GM21717 (cell line): ENCODE measurements around the gene AOAH.
"Not testable (repeated sequence)": the region's sequence is repeated elsewhere in the genome, so short reads cannot be mapped to it uniquely, and the experiment has no call there.

ENCODE experiments used
- ATAC-seq: cut with Tn5 transposase; IDR thresholded peaks from one replicate; pipeline ENCODE4 v1.9.1; 2021; ENCODE audit warnings: mild to moderate bottlenecking, moderate library complexity; ENCODE audit not compliant: unreplicated experiment

Gene AOAH

DNA sequence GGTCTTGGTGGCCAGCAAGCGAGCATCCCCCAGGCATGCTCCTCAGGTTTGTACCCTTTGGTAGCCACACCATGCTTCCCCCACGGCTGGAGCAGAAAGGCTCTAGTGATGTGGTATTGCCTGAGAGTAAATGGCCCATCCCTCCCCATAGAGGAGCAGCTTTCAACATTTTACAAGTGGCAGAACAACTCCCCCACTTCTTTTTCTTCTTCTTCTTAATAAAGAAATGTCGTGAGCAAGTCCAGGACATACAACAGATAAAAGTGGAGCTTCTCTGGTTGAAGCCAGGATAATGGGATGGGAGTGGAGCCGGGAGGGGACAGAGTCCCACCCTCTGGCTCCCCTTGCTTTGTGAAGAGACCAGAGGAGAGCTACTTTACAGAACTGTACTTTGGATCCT, 203.2 kb downstream of the AOAH start:
- no peak for ATAC-seq

DNA sequence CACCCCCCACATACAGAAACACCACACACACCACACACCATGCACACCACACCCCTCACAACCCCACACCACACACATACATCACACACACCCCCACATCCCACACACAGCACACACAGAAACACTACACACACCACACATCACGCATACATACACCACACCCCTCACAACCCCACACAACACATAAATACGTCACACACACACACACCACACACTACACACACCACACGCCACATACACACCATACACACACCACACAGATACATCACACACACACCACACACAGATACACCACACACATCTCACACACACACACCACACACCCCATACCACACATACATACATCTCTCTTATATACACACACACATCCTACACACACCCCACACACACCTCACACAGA, 208.4 kb downstream of the AOAH start:
- ATAC-seq: no peak

DNA sequence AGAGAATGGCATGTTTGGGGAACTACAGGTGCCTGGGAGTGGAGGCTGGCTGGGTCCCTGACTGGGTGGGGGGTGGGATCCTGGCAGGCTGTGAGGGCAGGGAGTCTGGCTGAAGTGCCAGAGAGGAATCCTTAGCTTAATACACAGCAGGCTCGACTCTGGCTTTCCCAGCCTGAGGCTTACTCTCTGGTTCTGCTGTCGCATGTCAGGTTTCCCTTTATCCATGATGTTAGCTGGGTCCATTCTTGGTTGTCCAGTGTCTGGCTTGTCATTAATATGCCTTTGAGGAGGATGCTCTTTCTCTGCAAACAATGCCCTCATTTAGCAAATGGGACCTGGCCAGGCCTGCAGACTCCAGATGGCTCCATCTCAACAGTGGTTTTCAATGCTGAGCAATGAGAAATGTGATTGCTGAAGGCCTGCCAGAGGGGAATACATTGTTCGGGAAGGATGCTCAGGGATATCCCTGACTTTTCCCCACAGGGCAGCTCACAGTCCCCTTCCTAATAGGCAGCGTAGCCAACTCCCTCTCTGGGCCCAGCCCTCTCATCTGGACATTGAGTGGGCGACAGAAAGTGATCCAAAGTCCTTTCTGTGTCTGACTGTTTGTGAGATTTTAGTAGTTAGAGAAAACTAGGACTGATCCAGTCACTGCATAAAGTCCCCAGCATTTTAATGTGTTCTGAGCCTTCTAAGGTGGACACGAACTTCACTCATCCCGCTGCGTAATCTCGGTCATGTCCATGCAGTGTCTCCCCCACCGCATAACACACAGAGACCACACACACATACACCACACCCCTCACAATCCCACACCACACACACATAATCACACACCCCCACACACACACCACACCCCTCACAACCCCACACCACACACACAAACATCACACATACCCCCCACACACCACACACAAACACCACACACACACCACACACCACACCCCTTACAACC, 209.7 kb downstream of the AOAH start:
- no peak for ATAC-seq

DNA sequence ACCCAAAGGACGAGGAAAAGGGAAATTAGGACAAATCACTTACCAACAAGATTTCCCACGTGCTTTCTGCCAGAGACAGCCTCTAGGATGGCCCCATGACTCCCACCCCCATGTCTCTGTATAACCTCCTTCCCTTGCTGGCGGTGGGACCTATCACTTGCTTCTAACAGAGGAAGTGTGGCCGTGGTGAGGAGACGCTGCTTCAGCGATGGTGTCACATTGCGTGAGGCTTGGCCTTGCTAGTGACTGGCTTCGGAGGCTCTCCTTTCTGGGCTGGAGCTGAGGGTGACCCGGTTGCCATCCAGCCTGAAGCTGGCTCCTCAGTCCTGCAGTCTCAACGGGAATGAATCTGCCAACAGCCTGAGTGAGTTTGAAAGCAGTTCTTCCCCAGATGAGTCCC, 210.9 kb downstream of the AOAH start:
- no peak for ATAC-seq

DNA sequence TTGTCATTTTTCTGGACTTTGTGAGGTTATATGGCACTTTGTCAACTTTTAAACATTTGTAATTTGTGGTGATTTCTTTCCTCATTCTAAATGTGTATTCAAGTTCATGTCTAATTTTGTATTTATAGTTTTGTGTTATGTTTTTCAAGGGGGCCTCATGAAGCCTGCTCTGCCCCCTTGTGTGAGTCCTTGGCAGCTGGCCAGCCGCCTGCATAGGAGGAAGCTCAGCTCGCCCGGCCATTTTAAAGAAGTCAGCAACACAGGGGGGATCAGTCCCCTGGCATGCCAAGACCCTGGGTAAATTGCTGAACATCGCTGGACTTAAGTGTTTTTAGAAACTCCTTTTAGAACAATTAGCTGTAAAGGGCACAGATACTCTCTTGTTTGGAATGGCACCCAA, 211.7 kb downstream of the AOAH start:
- ATAC-seq: no peak

DNA sequence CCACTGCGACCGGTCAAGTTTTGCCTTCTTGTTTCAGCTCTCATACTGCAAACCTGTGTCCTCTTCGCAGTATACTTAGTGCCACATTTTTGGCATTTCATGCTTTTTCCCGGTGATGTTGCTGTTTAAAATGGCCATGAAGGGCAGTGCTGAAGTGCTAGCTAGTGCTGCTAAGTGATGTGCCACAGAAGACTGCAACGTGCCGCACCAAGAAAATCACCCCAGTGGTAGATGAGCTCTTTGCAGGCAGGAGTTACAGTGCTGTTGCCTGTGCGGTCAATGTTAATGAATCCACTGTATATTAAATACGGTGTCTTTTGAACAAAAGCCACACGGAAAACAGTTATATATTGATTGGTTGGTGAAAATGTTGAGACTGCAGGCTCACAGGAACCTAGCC, 214.3 kb downstream of the AOAH start:
- ATAC-seq: no peak

DNA sequence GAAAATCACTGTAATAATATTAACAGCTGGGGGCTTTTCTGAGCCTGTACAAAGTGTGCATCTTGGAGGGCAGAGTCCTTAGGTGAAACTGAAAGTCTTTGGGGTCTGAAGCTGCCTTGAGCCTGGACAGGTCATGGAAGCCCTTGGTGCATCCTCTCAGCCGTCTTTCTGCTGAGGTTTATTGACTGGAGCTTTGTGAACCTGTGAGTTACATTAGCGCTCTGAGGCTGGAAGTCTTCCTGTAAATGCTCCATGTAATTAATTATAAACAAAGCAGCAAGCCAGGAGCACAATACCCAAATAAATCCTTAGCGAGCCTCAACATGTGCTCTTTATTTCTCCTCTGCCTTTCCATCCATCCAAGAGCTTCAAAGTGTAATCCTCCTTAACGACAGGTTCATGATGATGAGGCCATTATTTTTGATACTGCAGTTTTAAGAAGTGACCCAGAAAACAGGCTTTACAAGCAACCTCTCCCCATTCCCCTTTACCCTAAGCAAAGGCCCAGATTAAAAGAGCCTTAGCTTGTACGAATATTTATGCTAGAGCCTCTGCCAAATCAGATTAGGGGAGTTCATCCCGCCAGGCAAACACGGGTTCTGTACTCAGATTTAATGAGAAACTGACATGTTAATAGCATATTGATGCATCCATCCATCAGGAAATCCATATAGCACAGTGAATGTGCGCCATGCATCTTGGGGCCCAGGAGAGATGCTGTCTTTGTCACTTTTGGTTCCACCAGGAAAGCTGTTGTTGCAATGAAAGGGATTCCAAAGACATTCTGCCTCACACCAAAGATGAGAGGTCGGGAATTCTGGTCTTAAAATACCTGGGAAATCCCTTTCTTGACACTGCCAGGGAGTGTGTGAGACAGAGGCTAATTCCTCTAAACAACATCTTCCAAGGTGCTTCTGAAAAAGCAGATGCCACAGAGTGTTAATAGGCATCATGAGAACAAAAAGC, 216.5 kb downstream of the AOAH start:
- ATAC-seq: no peak

DNA sequence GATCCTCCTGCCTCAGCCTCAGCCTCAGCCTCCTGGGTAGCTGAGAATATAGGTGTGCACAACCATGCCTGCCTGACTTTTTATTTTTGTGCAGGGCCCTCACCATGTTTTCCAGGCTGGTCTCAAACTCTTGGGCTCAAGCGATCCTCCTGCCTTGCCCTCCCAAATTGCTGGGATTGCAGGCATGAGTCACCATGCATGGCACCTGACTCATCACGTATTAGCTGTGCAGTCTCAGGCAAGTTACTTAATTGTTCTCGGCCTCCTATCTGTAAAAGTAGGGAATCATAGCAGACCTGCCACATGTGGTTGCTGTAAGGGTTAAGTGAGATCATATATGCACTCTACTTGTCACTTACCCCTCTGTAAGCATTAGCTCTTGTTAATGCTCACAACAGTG, 217.5 kb downstream of the AOAH start:
- no peak for ATAC-seq

DNA sequence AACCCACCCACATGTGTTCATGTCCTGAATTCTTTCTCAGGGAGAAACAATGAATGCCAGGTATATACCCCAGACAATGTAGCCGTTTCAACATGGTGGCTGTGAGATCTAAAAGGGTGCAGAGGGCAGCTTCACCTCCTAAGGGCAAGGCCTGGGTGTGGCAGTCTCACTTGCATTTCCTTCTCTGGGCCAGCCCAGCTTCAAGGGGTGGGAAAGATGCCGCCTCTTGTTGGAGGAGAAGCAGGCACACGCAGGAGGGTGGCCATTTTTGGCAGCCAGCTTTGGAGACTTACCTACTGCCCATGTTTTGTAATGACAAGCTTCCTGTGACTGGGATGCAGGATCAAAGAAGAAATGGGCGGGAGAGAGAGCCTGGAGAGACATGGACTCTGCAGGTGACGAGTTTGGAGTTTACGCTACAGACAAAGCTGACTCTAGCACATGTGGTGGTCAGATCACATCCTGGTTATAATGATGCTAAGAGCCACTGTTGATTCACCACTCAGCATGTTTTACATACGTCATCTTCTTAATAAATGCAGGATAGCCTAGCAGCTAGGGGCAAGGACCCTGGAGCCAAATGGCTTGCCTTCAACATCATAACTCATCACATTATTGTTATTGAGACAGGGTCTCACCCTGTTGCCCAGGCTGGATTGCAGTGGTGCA, 218.0 kb downstream of the AOAH start:
- ATAC-seq: no peak

DNA sequence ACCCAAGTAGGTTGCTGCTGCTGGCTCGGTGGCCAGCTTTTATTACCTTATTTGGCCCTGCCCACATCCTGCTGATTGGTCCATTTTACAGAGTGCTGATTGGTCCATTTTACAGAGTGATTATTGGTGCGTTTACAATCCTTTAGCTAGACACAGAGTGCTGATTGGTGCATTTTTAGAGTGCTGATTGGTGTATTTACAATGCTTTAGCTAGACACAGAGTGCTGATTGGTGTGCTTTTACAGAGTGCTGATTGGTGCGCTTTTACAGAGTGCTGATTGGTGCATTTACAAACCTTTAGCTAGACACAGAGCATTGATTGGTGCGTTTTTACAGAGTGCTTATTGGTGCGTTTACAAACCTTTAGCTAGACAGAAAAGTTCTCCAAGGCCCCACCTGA, 219.7 kb downstream of the AOAH start:
- not testable (repeated sequence) for ATAC-seq

DNA sequence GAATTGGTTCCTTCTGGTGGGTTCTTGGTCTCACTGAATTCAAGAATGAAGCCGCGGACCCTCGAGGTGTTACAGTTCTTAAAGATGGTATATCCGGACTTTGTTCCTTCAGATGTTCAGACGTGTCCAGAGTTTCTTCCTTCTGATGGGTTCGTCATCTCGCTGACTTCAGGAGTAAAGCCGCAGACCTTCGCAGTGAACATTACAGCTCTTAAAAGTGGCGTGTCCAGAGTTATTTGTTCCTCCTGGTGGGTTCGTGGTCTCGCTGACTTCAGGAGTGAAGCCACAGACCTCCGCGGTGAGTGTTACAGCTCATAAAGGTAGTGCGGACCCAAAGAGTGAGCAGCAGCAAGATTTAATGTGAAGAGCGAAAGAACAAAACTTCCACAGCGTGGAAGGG, 220.1 kb downstream of the AOAH start:
- not testable (repeated sequence) for ATAC-seq

DNA sequence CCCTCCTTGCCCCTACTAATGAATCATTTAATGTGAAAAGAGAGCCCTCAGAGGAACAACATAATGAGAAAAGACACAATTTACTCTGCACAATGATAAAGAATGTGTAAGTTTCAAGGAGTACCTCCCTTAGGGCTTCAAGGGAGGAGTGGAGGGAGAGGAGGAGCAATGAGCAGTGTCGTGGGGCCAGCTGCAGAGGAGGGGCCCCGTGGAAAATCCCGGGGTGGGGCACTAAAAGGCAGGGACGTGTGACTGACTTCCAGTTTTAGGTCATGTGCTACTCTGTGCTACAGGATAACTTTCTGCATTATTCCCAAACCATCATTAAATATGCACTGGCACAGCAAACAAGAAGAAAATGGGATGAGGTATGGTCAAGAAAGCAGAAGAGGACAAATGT, 226.5 kb downstream of the AOAH start:
- no peak for ATAC-seq

DNA sequence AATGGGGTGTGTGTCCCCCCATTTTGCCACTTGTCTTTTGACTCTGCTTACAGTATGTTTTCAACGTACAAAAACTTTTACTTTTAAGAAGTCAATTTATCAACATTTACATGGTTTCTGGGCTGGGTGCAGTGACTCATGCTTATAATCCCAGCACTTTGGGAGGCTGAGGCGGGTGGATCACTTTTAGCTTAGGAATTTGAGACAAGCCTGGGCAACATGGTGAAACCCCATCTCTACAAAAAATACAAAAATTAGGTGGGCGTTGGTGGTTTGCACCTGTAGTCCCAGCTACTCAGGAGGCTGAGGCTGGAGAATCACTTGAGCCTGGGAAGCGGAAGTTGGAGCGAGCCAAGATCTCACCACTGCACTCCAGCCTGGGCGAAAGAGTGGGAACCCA, 227.1 kb downstream of the AOAH start:
- not testable (repeated sequence) for ATAC-seq

DNA sequence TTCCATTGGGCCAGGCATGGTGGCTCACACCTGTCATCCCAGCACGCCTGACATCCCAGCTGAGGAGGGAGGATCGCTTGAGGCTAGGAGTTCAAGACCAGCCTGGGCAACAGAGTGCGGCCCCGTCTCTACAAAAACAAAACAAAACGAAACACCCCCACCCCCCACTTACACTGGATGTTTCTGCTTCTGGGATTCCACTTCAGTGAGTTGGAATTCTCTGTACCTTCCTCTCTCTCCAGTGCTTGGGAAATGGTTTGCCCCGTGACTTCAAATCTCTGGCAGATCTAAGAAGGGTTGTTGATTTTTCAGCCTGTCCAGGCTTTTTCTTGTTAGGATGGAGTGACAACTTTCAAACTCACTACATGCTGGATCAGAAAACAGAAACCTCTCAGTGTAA, 227.7 kb downstream of the AOAH start:
- ATAC-seq: no peak

DNA sequence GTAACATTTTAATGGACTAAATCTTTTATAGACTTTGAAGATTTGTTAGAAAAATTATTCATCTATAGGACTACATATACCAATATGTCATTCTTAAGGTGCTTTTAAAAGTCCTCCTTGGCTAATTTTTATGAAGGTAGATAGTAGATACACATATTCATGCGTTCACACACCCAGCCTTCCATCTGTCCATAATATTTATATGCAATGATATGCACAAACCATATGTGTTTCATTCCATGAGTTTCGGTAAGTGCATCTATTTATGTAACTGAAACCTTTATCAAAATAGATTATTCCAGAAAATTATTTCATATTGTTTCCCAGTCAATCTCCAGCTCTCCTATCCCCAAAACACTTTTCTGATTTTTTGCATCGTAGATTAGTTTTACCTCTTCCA, 233.0 kb downstream of the AOAH start:
- no peak for ATAC-seq

DNA sequence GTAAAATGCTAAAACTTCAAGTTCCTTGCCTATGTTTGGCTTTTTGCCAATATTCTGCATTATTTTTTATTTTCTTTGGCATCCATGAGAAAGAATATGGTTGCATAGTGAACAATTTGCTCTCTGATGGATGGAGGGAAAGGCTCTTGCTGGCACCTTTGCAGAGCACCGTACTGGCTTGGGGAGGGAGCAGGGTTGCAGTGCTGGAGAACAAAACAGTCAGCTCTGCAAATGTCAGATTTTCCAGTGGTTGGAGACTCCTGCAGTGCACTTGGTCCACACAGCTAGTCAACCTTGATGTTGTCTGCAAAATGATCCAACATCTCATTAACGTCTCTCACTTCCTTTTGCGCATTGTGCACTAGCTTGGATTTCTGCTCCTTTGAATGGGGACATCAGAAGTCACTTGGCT, 233.9 kb downstream of the AOAH start:
- ATAC-seq: no peak

DNA sequence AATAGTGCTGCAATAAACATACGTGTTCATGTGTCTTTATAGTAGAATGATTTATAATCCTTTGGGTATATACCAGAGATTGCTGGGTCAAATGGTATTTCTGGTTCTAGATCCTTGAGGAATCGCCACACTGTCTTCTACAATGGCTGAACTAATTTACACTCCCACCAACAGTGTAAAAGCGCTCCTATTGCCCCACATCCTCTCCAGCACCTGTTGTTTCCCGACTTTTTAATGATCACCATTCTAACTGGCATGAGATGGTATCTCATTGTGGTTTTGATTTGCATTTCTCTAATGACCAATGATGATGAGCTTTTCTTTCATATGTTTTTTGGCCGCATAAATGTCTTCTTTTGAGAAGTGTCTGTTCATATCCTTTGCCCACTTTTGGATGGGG, 235.6 kb downstream of the AOAH start:
- not testable (repeated sequence) for ATAC-seq

DNA sequence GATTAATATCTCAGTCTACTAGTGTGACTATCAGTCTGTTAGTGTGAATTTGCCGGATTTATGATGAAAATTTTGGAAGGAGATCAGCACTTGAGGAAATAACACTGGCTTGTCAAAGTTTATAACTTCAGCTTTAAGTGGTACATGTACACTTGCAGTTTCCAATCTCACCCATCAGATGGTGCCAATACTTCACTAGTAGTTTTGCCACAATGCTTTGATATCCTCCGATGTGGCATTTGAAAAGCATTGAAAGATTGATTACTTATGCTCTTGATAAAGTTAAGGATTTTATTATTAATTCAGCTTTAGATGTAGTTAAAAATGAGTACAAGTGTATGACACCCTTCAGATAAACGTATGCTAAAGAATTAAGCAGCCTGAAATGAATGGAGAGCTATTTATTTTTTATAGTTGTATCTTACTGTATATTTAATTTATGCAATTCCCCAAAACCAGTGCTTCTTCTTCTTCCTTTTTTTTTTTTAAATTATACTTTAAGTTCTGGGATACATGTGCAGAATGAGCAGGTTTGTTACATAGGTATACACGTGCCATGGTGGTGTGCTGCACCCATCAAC, 236.4 kb downstream of the AOAH start:
- ATAC-seq: no peak

DNA sequence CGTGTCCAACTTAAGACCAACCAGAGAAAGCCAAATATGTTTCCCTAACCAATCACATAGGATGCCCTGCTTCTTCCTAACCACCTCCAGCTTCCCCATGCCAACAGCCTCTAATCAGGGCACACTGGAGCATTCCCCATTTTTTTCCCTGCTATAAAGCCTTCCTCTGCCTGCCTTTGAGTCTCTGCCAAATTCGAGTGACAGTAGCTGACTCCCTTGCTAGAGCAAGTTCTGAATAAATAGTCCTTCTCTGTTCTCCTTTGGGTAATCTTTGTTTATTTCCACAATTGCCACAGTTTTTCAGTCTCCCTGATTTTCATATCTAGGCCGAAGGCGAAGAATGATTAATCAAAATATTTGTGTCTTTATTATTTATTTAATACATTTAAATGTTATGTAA, 238.0 kb downstream of the AOAH start:
- no peak for ATAC-seq

DNA sequence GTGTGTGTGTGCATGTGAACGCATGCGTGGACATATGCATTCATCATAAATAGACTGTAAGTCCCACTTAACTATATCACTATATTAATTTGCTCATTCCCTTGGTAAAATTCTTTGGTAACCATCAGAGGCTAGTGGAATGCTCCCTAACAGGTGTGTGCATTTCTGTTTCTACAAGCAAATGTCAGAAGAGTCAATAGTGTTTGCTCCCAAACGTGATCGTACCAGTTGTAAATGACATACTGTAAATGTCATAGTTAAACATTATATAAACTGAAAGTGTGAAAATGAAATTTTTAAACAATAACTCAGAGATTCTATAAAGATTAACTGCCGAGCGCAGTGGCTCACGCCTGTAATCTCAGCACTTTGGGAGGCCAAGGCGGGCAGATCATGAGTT, 240.0 kb downstream of the AOAH start:
- no peak for ATAC-seq

DNA sequence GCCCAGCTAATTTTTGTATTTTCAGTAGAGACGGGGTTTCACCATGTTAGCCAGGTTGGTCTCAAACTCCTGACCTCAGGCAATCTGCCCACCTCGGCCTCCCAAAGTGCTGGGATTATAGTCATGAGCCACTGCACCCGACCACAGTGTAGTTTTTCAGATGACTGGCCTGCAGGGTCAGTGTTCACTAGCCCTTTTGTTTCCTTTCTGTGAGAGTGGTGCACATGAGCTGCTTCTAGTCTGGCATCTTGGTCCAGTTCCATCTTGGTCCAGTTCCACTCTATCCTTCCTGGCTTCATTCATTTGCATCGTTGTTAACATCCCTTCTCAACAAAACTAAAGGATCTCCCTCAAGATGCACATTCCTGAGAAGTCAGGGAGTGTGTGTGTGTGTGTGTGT, 240.4 kb downstream of the AOAH start:
- ATAC-seq: not testable (repeated sequence)
